ENCODE results near the gene ASF1A. TPM values are rescaled to one million over a fixed set of nuclear protein-coding genes. Genes with fewer than 3 reads are reported as not detected.

The ASF1A gene
- total and polyA plus RNA-seq, 2 of the 13 experiments (the other 11 are each of a cell fraction or from before 2014, with no cell fraction given), result 14.5 to 49.9 TPM

DNA sequence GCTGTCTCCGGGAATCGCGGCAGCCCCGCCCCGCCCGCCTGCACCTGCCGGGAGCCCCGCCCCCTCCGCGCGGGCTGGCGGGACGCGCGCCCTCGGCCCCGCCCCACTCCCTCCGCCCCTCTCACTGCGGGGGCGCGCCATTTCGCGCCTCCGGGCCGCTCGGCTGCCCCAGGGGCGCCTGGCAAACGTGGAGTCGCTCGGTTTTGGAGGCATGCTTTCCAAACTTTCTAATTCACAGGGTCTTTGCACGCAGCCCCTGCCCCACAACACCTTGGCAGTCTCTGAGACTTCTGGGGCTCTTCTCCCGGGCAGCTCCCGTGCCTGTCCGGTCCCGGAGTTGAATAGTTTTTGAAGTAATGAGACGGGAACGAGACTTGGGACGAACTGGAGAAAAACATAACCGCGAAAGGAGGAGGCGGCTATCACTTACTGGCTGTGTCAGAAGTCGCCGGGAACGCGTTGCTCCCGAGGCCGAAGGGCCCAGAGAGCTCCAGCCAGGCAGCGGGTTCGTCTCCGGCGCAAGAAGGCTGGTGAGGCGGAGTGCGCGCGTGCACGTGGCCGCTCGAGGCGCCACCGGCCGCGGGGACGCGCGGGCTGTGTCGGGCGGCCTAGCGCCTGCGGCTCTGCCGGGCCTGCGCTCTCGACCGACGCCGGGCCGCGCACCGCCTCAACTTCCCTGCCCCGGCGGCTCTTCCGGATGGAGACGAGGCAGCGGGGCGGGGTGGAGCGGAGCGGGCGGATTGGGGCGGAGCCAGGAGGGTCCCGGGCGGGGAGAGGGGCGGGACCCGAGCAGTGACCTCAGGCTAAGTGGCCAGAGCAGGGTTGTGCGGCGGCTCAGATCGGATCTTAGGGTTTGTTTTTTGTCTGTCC, 40.7 kb downstream of the ASF1A start, which contains the start of gene MCM9 (continued):
- peak; percentile 38 for TF ChIP-seq HDAC1 (CRISPR knock-in tag; IDR thresholded peaks at IDR 0.05)
- no peak for TF ChIP-seq BRCA1 (CRISPR knock-in tag; IDR thresholded peaks at IDR 0.05)
- no peak for TF ChIP-seq SCMH1 (CRISPR knock-in tag; IDR thresholded peaks at IDR 0.05; ENCODE audit: borderline replicate concordance)
- peak; percentile 25; the same call in 1 of the 2 replicates for TF ChIP-seq E2F2 (CRISPR knock-in tag; IDR thresholded peaks at IDR 0.05; ENCODE audit: borderline replicate concordance)
- TF ChIP-seq, protein P1, sequence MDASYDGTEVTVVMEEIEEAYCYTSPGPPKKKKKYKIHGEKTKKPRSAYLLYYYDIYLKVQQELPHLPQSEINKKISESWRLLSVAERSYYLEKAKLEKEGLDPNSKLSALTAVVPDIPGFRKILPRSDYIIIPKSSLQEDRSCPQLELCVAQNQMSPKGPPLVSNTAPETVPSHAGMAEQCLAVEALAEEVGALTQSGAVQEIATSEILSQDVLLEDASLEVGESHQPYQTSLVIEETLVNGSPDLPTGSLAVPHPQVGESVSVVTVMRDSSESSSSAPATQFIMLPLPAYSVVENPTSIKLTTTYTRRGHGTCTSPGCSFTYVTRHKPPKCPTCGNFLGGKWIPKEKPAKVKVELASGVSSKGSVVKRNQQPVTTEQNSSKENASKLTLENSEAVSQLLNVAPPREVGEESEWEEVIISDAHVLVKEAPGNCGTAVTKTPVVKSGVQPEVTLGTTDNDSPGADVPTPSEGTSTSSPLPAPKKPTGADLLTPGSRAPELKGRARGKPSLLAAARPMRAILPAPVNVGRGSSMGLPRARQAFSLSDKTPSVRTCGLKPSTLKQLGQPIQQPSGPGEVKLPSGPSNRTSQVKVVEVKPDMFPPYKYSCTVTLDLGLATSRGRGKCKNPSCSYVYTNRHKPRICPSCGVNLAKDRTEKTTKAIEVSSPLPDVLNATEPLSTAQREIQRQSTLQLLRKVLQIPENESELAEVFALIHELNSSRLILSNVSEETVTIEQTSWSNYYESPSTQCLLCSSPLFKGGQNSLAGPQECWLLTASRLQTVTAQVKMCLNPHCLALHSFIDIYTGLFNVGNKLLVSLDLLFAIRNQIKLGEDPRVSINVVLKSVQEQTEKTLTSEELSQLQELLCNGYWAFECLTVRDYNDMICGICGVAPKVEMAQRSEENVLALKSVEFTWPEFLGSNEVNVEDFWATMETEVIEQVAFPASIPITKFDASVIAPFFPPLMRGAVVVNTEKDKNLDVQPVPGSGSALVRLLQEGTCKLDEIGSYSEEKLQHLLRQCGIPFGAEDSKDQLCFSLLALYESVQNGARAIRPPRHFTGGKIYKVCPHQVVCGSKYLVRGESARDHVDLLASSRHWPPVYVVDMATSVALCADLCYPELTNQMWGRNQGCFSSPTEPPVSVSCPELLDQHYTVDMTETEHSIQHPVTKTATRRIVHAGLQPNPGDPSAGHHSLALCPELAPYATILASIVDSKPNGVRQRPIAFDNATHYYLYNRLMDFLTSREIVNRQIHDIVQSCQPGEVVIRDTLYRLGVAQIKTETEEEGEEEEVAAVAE (CRISPR knock-in tag; IDR thresholded peaks at IDR 0.05; ENCODE audit: borderline replicate concordance), result no peak
- TF ChIP-seq NCOA2 (CRISPR knock-in tag; IDR thresholded peaks at IDR 0.05), result 0 out of 2 replicates have a peak, but pooled peaks have one; percentile 11
- no peak for TF ChIP-seq ZNF775 (CRISPR knock-in tag; IDR thresholded peaks at IDR 0.05; ENCODE audit: borderline replicate concordance)
- TF ChIP-seq ZBTB42 (CRISPR knock-in tag; IDR thresholded peaks at IDR 0.05), result peak; percentile 77; the same call in 1 of the 2 replicates
- TF ChIP-seq MTA1 (CRISPR knock-in tag; IDR thresholded peaks at IDR 0.05; ENCODE audit: borderline replicate concordance), result peak; percentile 57; the same call in 1 of the 2 replicates
- peak; percentile 72 for TF ChIP-seq KMT2A (CRISPR knock-in tag; IDR thresholded peaks at IDR 0.05)
- peak; percentile 89; the same call in 1 of the 2 replicates for TF ChIP-seq EEA1 (CRISPR knock-in tag; IDR thresholded peaks at IDR 0.05; ENCODE audit: borderline replicate concordance)
- peak in 1 of 2 experiments; percentile 3; a peak in 1 of 4 replicates for TF ChIP-seq REST (IDR thresholded peaks at IDR 0.05; ENCODE audit: borderline replicate concordance in 1 of 2, low read depth in 1 of 2, low read length in 2 of 2)
- TF ChIP-seq PPARG (CRISPR knock-in tag; conservative IDR thresholded peaks at IDR 0.05), result peak; percentile 35; the same call in 1 of the 2 replicates
- TF ChIP-seq, protein P2, sequence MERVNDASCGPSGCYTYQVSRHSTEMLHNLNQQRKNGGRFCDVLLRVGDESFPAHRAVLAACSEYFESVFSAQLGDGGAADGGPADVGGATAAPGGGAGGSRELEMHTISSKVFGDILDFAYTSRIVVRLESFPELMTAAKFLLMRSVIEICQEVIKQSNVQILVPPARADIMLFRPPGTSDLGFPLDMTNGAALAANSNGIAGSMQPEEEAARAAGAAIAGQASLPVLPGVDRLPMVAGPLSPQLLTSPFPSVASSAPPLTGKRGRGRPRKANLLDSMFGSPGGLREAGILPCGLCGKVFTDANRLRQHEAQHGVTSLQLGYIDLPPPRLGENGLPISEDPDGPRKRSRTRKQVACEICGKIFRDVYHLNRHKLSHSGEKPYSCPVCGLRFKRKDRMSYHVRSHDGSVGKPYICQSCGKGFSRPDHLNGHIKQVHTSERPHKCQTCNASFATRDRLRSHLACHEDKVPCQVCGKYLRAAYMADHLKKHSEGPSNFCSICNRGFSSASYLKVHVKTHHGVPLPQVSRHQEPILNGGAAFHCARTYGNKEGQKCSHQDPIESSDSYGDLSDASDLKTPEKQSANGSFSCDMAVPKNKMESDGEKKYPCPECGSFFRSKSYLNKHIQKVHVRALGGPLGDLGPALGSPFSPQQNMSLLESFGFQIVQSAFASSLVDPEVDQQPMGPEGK (CRISPR knock-in tag; IDR thresholded peaks at IDR 0.05), result peak; percentile 50
